HG03175 (cell line): ENCODE measurements around the gene PRXL2B.

Experiments
- ATAC-seq: cut with Tn5 transposase; IDR thresholded peaks from one replicate; pipeline ENCODE4 v1.9.1; 2021; ENCODE audit warnings: mild to moderate bottlenecking, moderate library complexity; ENCODE audit not compliant: unreplicated experiment

Gene PRXL2B

GRCh38 chr1:2632561-2633361 lies 46.2 kb downstream of the PRXL2B start, which contains the start of gene MMEL1:
Gene MMEL1, minus strand, starts transcription at chr1:2633016. Its CDS starts 3,532 bp downstream, at chr1:2629484.
- ATAC-seq: no peak

GRCh38 chr1:2633366-2633935 lies 46.9 kb downstream of the PRXL2B start:
- no peak for ATAC-seq

- no peak for ATAC-seq
Measured at GRCh38 chr1:2633936-2634491, 47.4 kb downstream of the PRXL2B start.

- ATAC-seq: no peak
Measured at GRCh38 chr1:2635361-2636010, 48.9 kb downstream of the PRXL2B start.

GRCh38 chr1:2636733-2637132 lies 50.2 kb downstream of the PRXL2B start:
- no peak for ATAC-seq

- ATAC-seq: no peak
Measured at GRCh38 chr1:2637442-2638145, 51.0 kb downstream of the PRXL2B start.

GRCh38 chr1:2638466-2639115 lies 52.0 kb downstream of the PRXL2B start:
- no peak for ATAC-seq

GRCh38 chr1:2639203-2639602 lies 52.6 kb downstream of the PRXL2B start:
- ATAC-seq: no peak

- ATAC-seq: no peak
Measured at GRCh38 chr1:2639607-2640521, 53.3 kb downstream of the PRXL2B start.

GRCh38 chr1:2640626-2641025 lies 54.0 kb downstream of the PRXL2B start:
- ATAC-seq: no peak
